Large intestine (tissue), 3 donors: ENCODE data around the gene ATP6V0E1. TPM values are rescaled to one million over a fixed set of nuclear protein-coding genes. Genes with fewer than 3 reads are reported as not detected.

Experiments used
- DNase-seq, 2 donors: peaks; one replicate each; pipeline versions ENCODE4 v3.0.0 to v3.0.0-alpha.2; 2013
- H3K27ac ChIP-seq: one replicate; pipeline ENCODE4 v1.5.1; 2013; ENCODE audit warnings: low read length
- H3K27me3 ChIP-seq: 2 replicates; pipeline ENCODE4 v1.6.1; 2013; ENCODE audit warnings: low read length; ENCODE audit not compliant: control insufficient read depth, insufficient read depth
- H3K36me3 ChIP-seq: 2 replicates; pipeline ENCODE4 v1.6.1; 2013; ENCODE audit warnings: low read length; ENCODE audit not compliant: control insufficient read depth, insufficient read depth
- H3K4me1 ChIP-seq: one replicate; pipeline ENCODE4 v1.6.1; 2013; ENCODE audit warnings: low read length; ENCODE audit not compliant: control insufficient read depth, insufficient read depth
- H3K4me3 ChIP-seq: one replicate; pipeline ENCODE4 v1.5.1; 2013; ENCODE audit warnings: low read length
- H3K9me3 ChIP-seq: one replicate; pipeline ENCODE4 v1.6.1; 2013; ENCODE audit warnings: mild to moderate bottlenecking, low read depth, low read length, moderate library complexity; ENCODE audit not compliant: control insufficient read depth
- WGBS: methylation state at CpG from one replicate; pipeline ENCODE4 v1.1.5; 2013; ENCODE audit warnings: low lambda C conversion rate; ENCODE audit not compliant: insufficient coverage; 5-methylcytosine and 5-hydroxymethylcytosine counted together
- polyA plus RNA-seq: library from polyadenylated mRNA; unstranded; fragments of 120-200 nt; gene quantifications from one replicate; pipeline ENCODE4 v1.2.1, GENCODE V29; 2013

ATP6V0E1 gene
- polyA plus RNA-seq, 1 donor: 177 TPM

- peak in 1 of 2 donors; percentile 20 for DNase-seq
- peaks cover 70% of the 10 kb centered on the region for H3K36me3 ChIP-seq
- no peak overlapping the region for H3K27ac ChIP-seq
- no peaks in the 10 kb centered on the region for H3K4me1 ChIP-seq
- H3K27me3 ChIP-seq: no peaks in the 10 kb centered on the region
- WGBS: 50% methylated on average over 2 of the region's 18 CpGs
- no peaks in the 10 kb centered on the region for H3K9me3 ChIP-seq
- no peak overlapping the region for H3K4me3 ChIP-seq
Measured at GRCh38 chr5:172943283-172943841, 40.2 kb upstream of the ATP6V0E1 start.

- no peak overlapping the region for H3K4me3 ChIP-seq
- H3K27me3 ChIP-seq: no peaks in the 10 kb centered on the region
- no CpG with 5 or more reads among the region's 8 CpGs for WGBS
- DNase-seq: no peak
- H3K36me3 ChIP-seq: peaks cover 71% of the 10 kb centered on the region
- H3K9me3 ChIP-seq: no peaks in the 10 kb centered on the region
- no peaks in the 10 kb centered on the region for H3K4me1 ChIP-seq
- no peak overlapping the region for H3K27ac ChIP-seq
Measured at GRCh38 chr5:172943906-172944305, 39.7 kb upstream of the ATP6V0E1 start.

DNA sequence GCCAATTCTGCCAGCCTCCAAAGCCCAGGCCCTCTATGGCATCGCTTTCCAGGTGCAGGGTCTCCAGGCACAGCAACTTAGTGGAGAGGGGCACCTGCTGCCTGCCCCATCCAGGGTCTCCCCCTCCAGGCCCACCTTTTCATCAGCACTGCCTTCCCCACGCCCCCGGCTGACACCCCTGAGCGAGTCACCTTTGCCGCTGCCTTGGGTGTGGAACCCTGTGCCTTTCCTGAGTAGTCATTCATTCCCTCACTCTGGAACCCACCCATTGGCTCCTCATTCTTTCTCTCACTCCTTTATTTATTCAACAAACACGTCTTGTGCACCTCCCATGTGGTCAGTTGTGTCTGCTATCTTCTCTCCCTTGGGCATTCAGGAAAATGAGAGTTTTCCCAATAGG, 38.8 kb upstream of the ATP6V0E1 start:
- no peak for DNase-seq
- H3K36me3 ChIP-seq: peaks cover 66% of the 10 kb centered on the region
- H3K4me3 ChIP-seq: no peak overlapping the region
- no peaks in the 10 kb centered on the region for H3K9me3 ChIP-seq
- no CpG with 5 or more reads among the region's 6 CpGs for WGBS
- no peaks in the 10 kb centered on the region for H3K27me3 ChIP-seq
- H3K27ac ChIP-seq: no peak overlapping the region
- no peaks in the 10 kb centered on the region for H3K4me1 ChIP-seq

- no peak overlapping the region for H3K27ac ChIP-seq
- H3K4me3 ChIP-seq: no peak overlapping the region
- no peaks in the 10 kb centered on the region for H3K4me1 ChIP-seq
- no CpG with 5 or more reads among the region's 6 CpGs for WGBS
- no peak for DNase-seq
- H3K36me3 ChIP-seq: peaks cover 66% of the 10 kb centered on the region
- H3K9me3 ChIP-seq: no peaks in the 10 kb centered on the region
- H3K27me3 ChIP-seq: no peaks in the 10 kb centered on the region
Measured at GRCh38 chr5:172945151-172945550, 38.4 kb upstream of the ATP6V0E1 start.

DNA sequence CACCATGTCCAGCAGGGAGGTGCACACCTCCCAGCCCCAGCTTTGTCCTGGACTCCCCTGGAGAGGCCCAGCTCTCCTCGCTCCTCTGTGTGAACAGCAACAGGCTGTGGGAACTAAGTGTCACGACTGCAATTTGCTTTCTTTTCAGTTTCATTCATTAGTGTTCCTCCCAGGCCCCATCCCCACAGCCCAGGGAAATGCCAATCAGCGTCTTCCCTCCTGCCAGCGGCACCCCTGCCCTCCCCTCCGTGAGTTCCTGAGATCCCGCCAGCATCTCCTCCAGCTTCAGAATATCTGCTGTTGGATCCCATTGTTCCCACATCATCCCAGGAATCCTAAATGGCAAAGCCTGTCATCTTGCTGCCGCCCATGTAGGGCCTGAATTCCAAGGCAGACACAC, 37.4 kb upstream of the ATP6V0E1 start:
- Histone ChIP-seq H3K4me1 (no peaks in the 10 kb centered on the region), H3K9me3 (no peaks in the 10 kb centered on the region), H3K27me3 (no peaks in the 10 kb centered on the region), H3K36me3 (peaks cover 66% of the 10 kb centered on the region), H3K4me3 (no peak overlapping the region), H3K27ac (no peak overlapping the region)
- no peak for DNase-seq
- no CpG with 5 or more reads among the region's 7 CpGs for WGBS

DNA sequence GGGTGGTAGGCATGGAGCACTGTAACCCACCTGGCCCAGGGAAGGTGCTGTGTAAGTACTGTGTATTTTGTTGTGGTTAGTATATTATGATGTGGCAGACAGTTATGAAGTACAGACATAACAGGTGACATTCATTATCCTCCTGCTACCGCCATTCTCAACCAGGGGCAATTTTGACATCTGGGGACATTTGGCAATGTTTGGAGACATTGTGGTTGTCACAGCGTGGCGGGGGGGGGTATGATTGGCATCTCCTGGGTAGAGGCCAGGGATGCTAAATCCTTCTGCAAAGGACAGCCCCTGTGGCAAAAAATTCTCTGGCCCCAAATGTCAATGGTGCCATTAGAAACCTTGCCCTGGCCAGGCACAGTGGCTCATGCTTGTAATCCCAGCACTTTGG, 34.1 kb upstream of the ATP6V0E1 start:
- H3K27ac ChIP-seq: no peak overlapping the region
- H3K9me3 ChIP-seq: no peaks in the 10 kb centered on the region
- no peaks in the 10 kb centered on the region for H3K27me3 ChIP-seq
- no CpG with 5 or more reads among the region's 3 CpGs for WGBS
- H3K4me3 ChIP-seq: no peak overlapping the region
- no peaks in the 10 kb centered on the region for H3K4me1 ChIP-seq
- peaks cover 48% of the 10 kb centered on the region for H3K36me3 ChIP-seq
- DNase-seq: no peak

DNA sequence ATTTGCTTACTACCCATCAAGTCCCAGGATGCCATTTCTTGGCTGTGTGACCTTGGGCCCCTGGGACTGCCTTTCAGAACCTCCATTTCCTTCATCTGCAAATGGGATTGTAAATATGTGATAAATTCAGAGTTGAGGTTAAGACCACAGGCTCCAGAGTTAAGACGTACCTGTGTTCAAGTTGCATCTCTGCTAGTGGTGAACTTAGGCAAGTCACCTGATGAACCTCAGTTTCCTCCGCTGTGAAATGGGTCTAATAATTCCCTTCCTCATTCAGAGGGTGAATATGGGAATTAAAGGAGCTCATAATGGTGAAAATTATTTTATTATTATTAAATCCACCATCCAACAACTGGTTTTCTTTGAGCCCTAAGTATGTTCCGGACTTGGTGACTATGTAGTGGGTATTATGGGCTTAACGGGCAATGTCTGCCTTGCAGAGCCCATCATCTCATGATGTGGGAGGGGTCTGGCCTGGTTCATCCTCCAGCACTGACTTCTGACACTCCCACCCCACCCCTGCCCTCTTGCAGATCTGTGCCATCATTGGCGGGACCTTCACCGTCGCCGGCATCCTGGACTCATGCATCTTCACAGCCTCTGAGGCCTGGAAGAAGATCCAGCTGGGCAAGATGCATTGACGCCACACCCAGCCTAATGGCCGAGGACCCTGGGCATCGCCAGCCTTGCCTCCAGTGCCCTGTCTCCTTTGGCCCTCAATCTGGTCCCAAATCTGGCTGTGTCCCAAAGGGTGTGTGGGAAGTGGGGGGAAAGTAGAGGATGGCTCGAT, 33.2 kb upstream of the ATP6V0E1 start:
- Histone ChIP-seq H3K9me3 (no peaks in the 10 kb centered on the region), H3K4me1 (no peaks in the 10 kb centered on the region), H3K36me3 (peaks cover 45% of the 10 kb centered on the region), H3K27ac (no peak overlapping the region), H3K4me3 (no peak overlapping the region), H3K27me3 (no peaks in the 10 kb centered on the region)
- WGBS: no CpG with 5 or more reads among the region's 12 CpGs
- DNase-seq: no peak

DNA sequence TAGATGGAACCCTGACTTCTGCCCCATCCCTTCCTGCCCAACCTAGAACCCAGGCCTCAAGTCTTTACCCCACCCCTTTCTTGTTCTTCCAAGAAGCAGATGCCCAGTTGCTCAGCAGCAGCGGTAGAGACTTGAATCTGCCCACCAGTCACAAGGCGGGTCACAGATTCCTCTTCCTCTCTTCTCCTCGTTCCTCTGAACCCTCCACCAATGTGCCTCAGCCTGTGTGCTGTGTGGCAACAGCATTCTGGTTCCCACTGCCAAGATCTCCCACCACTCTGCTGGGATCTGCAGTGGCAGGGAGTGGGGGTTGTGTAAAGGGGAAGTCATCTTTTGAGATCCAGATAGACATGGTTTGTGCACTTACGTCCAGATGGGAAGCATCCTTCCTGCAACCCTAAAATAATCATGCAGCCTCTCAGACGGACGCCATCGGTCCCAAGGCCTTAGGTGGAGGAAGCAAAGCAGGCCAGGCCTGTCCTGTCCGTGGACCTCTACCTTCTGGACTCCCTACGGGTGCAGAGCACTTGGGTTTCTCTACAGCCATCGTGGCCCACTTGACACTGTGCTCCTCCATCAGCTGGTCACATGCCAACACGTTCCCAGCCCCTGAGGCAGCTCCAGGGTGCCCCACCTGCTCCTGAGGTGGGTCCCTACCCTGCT, 32.1 kb upstream of the ATP6V0E1 start:
- WGBS: no CpG with 5 or more reads among the region's 11 CpGs
- no peaks in the 10 kb centered on the region for H3K4me1 ChIP-seq
- no peak overlapping the region for H3K4me3 ChIP-seq
- H3K9me3 ChIP-seq: no peaks in the 10 kb centered on the region
- H3K36me3 ChIP-seq: peaks cover 36% of the 10 kb centered on the region
- no peak for DNase-seq
- H3K27me3 ChIP-seq: no peaks in the 10 kb centered on the region
- no peak overlapping the region for H3K27ac ChIP-seq

DNA sequence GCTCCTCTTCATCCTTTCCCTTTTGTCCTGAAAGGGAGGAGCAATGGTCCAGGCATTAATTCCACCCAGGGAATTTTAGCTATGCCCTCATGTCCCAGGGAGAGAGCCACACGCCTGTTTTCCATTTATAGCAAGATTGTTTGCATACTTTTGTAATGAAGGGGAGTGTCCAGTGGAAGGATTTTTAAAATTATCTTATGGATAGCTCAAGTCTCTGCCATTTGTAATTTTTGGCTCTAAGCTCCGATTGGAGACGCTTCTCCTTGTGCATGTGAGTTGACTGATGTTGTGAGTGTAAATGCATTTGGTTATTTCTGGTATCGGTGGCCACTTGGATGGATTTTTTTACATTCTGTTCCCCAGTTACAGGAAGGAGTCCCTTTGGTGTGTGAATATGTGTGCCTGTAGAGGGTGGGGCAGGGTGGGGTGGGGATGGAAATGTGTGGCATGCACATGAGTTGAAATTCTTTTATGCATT, 31.5 kb upstream of the ATP6V0E1 start:
- Histone ChIP-seq H3K27me3 (no peaks in the 10 kb centered on the region), H3K9me3 (no peaks in the 10 kb centered on the region), H3K4me3 (no peak overlapping the region), H3K36me3 (peaks cover 30% of the 10 kb centered on the region), H3K27ac (no peak overlapping the region), H3K4me1 (no peaks in the 10 kb centered on the region)
- WGBS: no CpG with 5 or more reads among the region's 4 CpGs
- DNase-seq: no peak

DNA sequence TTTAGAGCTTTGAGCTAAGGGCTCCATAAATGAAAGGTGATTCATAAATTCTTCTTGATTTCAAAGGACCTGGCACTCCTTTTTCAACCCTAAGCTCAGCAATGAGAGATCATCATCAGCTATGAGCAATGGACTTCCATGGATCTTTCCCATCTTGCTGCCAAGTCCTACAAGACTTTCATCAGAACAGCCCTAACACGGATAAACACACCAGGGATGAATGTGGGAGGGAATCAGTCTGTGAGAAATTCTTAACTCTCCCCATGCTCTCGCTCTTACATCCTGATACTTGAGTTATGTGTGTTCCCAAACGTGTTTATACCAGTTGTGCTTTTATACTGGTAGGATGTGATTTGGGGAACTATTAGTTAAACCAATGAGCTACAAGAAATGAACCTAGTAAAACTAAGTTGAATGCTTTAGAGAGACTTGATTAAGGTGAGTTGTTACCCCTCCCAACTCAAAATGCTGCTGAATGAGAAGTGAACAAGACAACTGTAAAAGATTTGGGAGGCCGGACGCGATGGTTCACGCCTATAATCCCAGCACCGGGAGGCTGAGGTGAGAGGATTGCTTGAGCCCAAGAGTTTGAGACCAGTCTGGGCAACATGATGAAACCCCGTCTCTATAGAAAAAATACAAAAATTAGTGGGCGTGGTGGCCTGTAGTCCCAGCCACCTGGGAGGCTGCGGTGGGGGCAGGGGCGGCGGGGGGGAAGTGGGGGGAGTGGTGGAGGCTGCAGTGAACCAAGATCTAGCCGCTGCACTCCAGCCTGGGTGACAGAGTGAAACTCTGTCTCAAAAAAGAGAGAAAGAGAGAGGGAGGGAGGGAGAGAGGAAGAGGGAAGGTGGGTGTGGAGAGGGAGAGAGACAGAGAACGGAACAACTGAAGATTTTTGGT, 29.5 kb upstream of the ATP6V0E1 start:
- WGBS: 62% methylated on average over 3 of the region's 15 CpGs
- Histone ChIP-seq H3K4me1 (no peaks in the 10 kb centered on the region), H3K4me3 (no peak overlapping the region), H3K36me3 (peaks cover 17% of the 10 kb centered on the region), H3K27me3 (no peaks in the 10 kb centered on the region), H3K27ac (no peak overlapping the region), H3K9me3 (no peaks in the 10 kb centered on the region)
- DNase-seq: no peak
